Posterior vena cava (tissue), 2 donors: Measurements from ENCODE around the gene USP50. TPM values are rescaled to one million over a fixed set of nuclear protein-coding genes. Genes with fewer than 3 reads are reported as not detected.
"Not testable (repeated sequence)": the region's sequence is repeated elsewhere in the genome, so short reads cannot be mapped to it uniquely, and the experiment has no call there.

Source experiments
- DNase-seq: peaks from one replicate; pipeline ENCODE4 v3.0.0-alpha.2; 2020; ENCODE audit warnings: low spot score
- intact Hi-C, 2 donors: fragments of 100-400 bp; cut with DNase I; formaldehyde crosslinking; loops; one replicate each; pipeline versions ENCODE4 v1.14.1 to v1.14.2; 2022 to 2023
- long read RNA-seq, 2 donors: library from polyadenylated mRNA; unstranded; transcript quantifications; one replicate each; pipeline ENCODE4 v2.0.0, GENCODE V29; 2020 to 2021
- total RNA-seq, 2 donors: library from RNA; stranded (reverse); fragmentation: NEBNext Ultra II Directional; extraction: Animal tissue kit (Norgen Biotek cat#: 25700); gene quantifications; one replicate each; pipeline ENCODE4 v1.2.1, GENCODE V29; 2021
- donor health status: DM: yes; HTN: yes; CAD: no.
- donor health status: DM: yes; HTN: yes; CAD: no.

USP50 gene
- 1 to 10 TPM in 1 of 2 donors, under 1 TPM in 1; 0.86 to 1.1 TPM for total RNA-seq
- long read RNA-seq, donor 1, result 0 reads
- long read RNA-seq, donor 2, result 0 reads

DNA sequence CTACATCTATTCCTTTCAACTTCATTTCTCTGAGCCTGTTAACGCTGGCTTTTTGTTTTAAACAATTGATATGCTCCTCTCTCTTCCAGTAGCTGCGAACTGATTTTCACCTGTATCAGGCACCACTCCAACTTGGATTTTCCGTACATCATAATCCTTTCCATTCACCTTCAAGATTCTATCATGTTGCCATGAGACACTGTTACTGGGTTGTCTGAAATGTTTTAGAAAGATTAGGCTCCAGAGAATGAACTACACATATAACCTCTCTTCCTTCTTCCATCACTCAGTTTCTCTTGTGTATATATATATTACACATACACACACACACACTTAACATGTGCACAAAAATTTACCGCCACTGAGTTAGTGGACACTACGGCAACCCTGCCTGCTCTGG is at the start of gene USP50:
Gene USP50 (minus strand): TSS at position 101 of the 400 bp plus-strand sequence. CDS start 141 bp downstream, outside the sequence.
- intact Hi-C loops, result no loop called here
- DNase-seq, result no peak

DNA sequence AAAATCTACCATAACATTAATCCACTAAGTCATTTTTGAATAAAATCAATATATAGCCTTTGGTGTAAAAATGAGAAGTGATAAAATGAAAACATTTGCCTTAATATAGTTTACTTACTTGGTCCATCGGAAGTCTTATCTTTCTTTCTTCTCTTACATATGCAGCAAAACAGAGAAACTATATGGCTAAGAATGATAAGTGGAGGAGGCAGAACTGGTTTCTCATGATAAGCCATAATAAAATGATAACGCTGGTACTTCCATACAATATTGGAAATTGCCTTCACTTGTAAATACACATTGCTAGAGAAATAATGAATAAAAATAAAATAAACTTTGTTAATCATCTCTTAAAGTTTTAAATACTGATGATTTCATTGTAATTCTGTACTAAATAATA is 47.8 kb upstream of the USP50 start:
- no peak for DNase-seq
- intact Hi-C loops, result no loop called here

GRCh38 chr15:50593761-50594160 is 47.3 kb upstream of the USP50 start:
- DNase-seq, result no peak

GRCh38 chr15:50590288-50590687 is 43.8 kb upstream of the USP50 start:
- DNase-seq, result no peak
- intact Hi-C loops, result no loop called here

More at GRCh38 chr15:50593761-50594160, 47.3 kb upstream of the USP50 start:
- intact Hi-C loops, result no loop called here

- intact Hi-C loops, result no loop called here
- DNase-seq, result no peak
Observed at GRCh38 chr15:50577492-50577891, 31.0 kb upstream of the USP50 start.

- intact Hi-C loops, result no loop called here
- DNase-seq, result no peak
Observed at GRCh38 chr15:50576166-50576565, 29.7 kb upstream of the USP50 start.

DNA sequence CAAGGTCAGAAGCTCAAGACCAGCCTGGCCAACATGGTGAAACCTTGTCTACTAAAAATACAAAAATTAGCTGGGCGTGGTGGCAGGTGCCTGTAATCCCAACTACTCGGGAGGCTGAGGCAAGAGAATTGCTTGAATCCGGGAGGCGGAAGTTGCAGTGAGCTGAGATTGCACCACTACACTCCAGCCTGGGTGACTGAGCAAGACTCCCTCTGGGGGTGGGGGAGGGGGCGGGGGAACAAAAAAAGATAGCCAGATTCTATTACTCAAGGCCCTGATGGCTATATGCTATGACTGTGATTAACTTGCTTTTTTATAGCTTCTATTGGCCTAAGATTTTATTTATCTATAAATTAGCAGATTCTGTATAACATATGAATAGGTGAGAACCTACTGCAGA is 27.4 kb upstream of the USP50 start:
- DNase-seq, intact Hi-C loops: not testable (repeated sequence)

DNA sequence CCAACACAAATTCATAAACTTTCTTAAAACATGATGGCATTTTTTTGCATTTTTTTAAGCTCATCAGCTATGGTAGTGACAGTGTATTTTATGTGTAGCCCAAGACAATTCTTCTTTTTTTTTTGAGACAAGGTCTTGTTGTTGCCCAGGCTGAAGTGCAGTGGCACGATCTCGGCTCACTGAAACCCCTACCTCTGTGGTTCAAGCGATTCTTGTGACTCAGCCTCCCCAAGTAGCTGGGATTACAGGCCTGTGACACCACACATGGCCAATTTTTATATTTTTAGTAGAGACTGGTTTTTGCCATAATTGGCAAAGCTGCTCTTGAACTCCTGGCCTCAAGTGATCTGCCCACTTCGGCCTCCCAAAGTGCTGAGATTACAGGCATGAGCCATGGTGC is 17.3 kb upstream of the USP50 start:
- DNase-seq, result no peak
- intact Hi-C loops, result no loop called here

GRCh38 chr15:50562735-50563640 is 16.5 kb upstream of the USP50 start:
- DNase-seq, result no peak

DNA sequence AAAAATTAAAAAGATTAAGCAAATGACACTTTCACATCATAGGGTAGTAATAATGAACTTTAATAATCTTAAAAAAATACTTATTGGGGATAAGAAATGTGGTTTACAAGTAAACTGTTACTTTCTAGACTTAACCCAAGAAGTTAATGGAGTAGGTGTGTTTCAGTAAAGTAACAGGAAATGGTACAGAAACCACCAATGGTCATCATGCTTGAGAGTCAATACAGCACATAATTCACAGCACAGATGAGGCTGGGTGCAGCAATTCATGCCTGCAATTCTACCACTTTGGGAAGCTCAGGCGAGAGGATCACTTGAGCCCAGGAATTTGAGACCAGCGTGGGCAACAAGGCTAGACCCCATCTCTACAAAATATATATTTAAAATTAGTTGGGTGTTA is 11.5 kb upstream of the USP50 start:
- intact Hi-C loops, result no loop called here
- DNase-seq, result no peak

More at GRCh38 chr15:50562735-50563640, 16.5 kb upstream of the USP50 start:
- intact Hi-C loops, result no loop called here

- DNase-seq, result no peak
- intact Hi-C loops, result no loop called here
Observed at GRCh38 chr15:50556642-50557371, 10.3 kb upstream of the USP50 start.

DNA sequence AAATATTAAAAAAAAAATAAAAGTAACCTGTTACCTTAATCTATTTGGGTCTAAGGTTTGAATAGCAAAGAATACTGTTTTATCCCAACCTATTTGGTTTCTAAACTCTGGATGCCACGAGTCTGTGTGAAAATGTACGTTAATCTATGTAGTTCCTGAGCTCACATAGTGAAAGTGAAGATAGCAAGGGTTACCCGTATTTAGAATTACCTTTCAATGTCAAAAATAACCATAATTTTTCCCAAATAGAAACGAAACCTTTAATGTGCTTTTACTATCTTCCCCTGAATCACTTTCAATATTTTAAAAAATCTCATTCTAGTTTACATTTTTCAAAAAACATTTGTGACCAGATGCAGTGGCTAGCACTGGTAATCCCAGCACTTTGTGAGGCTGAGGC is 5.8 kb upstream of the USP50 start:
- intact Hi-C loops, result no loop called here
- no peak for DNase-seq

DNA sequence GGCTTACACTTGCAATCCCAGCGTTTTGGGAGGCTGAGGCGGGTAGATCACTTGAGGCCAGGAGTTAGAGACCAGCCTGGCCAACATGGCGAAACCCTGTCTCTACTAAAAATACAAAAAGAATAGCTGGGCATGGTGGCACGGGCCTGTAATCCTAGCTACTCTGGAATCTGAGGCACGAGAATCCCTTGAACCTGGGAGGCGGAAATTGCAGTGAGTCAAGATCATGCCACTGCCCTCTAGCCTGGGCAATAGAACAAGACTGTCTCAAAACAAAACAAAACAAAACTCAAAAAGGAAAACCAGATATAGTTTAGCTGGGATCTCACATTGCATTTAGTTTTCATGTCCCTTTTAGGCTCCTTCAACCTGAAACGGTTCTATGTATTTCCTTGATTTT is 2.9 kb upstream of the USP50 start:
- intact Hi-C loops, result no loop called here
- DNase-seq, result no peak

DNA sequence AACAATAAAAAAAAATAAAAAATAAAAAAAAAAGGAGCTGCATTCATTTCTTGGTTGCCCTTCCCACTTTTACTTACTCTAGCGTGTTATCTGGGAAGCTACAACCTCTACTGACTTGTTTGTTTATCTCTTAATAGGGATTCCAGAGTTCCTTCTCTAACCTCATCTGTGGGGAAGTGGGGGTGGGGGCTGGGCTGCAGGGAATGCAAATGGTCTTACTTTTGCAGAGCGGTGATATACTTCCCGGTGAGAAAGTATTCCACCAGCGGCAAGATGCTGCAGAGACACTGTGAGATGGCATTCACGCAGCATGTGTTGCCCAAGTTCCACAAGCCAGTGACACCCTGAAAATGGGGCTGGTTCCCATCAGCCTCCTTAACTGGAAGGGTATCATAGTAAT is 2.1 kb downstream of the USP50 start:
- intact Hi-C loops, result no loop called here

GRCh38 chr15:50543556-50543955 is 2.9 kb downstream of the USP50 start:
- intact Hi-C loops, result no loop called here
- DNase-seq, result no peak

More for the DNA sequence above, 2.1 kb downstream of the USP50 start:
- DNase-seq, result no peak

GRCh38 chr15:50542887-50543210 is 3.6 kb downstream of the USP50 start:
- intact Hi-C loops, result no loop called here
- DNase-seq, result no peak

GRCh38 chr15:50531766-50532165 is 14.7 kb downstream of the USP50 start:
- intact Hi-C loops, result no loop called here
- DNase-seq, result no peak

DNA sequence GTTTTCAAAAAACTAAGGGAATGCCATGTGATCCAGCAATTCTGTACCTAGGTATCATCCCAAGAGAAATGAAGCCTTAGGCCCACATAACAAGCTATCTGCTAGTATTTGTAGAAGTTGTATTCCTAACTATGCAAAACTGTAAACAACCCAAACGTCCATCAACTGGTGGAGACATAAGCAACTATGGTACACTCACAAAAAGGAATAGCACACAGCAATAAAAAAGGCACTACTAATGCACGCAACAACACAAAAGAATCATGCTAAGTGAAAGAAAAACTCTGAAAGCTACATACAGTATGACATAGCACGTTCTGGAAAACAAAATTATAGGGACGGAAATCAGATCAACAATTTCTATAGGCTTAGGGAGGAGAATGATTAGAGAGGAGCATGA is 15.3 kb downstream of the USP50 start:
- DNase-seq, result no peak
- intact Hi-C loops, result no loop called here

DNA sequence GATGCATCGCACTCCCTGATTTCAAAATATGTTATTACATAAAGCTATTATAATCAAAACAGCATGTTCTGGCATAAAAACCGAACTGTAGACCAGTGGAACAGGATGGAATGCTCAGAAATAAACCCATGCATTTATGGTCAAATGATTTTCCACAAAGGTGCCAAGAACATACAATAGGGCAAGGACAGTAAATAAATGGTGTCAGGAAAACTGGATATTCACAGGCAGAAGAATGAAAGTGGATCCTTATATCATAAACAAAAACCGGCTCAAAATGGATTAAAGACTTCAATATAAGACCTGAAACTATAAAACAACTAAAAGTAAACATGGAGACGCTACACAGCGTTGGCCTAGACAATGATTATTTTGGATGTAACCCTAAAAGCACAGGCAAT is 22.6 kb downstream of the USP50 start:
- DNase-seq, result no peak
- intact Hi-C loops, result no loop called here

DNA sequence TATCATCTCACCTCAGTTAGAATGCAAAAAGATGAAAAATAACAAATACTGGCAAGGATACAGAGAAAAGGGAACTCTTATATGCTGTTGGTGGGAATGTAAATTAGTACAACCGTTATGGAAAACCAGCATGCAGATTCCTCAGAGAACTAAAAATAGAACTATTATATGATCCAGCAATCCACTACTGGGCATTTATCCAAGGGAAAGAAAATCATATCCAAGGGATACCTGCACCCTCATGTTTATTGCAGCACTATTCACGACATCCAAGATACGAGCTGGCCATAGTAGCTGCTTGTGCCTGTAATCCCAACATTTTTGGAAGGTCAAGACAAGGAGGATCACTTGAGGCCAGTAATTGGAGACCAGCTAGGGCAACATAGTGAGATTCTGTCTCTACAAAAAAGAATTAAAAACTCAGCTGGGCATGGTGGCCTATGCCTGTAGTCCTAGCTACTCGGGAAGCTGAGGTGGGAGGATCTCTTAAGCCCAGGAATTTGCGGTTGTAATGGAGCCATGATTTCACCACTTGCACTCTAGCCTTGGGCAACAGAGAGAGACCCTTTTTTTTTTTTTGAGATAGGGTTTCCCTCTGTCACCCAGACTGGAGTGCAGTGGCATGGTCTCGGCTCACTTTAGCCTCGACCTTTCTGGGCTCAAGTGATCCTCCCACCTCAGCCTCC is 26.6 kb downstream of the USP50 start:
- no peak for DNase-seq
- intact Hi-C loops, result no loop called here
